GM21526 (cell line): ENCODE data around the gene SRR.
"Not testable (repeated sequence)": the region's sequence is repeated elsewhere in the genome, so short reads cannot be mapped to it uniquely, and the experiment has no call there.

Experiments
- ATAC-seq: cut with Tn5 transposase; IDR thresholded peaks from one replicate; pipeline ENCODE4 v1.9.1; 2021; ENCODE audit warnings: moderate library complexity; ENCODE audit not compliant: unreplicated experiment, low FRiP score

The SRR gene, protein sequence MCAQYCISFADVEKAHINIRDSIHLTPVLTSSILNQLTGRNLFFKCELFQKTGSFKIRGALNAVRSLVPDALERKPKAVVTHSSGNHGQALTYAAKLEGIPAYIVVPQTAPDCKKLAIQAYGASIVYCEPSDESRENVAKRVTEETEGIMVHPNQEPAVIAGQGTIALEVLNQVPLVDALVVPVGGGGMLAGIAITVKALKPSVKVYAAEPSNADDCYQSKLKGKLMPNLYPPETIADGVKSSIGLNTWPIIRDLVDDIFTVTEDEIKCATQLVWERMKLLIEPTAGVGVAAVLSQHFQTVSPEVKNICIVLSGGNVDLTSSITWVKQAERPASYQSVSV

DNA sequence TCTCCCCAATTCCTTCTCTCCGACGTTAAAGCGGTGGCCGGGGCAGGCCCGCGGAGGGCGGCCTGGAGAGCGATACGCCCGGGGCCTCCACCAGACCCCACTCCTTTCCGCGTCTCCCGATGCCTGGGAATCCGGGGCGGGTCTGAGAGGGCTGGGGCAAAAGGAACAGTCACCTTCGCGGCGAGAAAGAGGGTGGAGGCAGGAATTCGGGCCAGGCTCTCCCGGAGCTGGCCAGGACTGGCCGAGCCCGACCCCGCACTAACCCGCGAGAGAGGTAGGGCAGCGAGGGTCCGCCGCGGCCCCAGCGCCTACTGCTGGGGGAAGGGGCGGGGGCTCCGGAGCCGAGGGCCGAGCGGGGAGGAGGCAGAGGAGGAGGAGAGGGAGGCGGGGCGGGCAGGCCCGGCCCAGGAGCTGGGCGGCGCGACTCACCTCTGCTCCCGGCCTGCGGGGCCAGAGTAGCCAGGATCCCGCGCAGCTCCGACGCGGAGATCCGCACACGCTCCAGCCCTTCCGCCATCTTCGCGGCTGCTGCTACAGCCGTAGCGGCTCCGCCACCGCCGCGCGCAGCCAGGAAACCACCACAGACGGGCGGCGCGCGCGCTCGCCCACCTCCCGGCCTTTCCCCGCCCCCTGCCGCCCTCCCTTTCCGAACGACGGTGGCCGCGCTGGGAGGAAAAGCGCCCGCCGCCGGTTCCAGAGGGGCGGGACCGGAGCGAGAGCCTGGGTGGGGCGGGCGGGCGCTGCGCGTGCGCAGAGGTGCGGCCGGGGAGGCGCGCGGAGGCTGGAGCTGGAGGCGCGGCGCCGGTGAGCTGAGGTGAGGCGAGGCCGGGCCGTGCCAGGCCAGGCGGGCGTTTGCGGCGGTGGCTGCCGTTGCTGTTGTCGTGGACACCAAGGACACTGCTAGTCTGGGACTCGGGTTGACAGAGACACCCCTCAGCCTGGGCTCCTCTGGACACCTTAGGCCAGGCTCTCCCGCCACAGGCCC is at the start of gene SRR, which contains the start of gene SMG6:
TSS of gene SRR (plus strand) at position 747 of the 985 bp plus-strand sequence. CDS start 11,611 bp downstream, outside the sequence.
TSS of gene SMG6 (minus strand) at position 582 of the 985 bp plus-strand sequence. CDS start at position 517, 65 bp downstream.
- ATAC-seq = peak; percentile 69

DNA sequence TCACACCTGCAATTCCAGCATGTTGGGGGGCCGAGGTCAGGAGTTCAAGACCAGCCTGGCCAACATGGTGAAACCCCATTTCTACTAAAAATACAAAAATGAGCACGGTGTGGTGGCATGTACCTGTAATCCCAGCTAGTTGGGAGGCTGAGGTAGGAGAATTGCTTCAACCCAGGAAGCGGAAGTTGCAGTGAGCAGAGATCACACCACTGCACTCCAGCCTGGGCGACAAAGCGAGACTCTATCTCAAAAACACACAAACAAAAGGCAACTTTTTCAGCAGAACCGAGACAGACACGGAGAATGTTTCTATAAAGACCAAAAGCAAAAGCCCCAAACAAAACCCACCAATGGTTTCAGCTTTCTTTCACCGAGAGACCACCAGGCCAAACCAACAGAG is 44.9 kb upstream of the SRR start:
- ATAC-seq = not testable (repeated sequence)

DNA sequence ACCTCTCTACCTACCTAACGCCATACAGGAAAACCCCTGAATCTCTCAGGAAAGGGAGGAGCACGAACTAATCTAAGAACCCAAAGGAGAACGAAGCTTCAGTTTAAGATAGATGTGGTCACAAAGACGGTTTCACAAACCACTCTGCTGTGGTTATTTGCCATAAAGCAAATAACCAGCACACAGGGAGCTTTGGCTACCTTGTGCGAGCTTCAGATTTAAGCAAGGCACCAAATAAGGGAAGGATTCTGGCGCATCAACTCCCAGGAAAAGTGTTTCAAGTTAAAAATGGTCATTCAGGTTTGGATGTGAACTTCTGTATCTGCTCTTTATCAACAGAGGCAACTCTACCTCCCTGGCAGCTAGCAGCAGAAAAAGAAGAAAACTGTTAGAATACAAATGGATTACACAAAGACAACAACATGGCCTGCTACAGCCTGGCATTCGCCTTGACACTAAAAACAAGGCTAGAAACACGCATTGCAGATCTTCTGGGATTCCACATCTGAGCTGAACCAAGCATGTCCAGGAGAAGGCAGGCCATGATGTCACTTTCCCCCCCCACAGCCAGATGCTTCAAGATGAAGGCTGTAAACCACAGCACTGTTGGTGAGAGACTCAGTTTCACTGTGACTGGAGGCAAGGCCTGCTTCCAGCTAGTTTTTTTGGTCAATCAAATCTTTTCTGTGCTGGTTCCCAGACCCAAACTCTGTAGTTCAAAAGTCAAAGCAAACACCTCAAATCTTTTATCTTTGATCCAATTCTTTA is 43.8 kb upstream of the SRR start:
- ATAC-seq = no peak

DNA sequence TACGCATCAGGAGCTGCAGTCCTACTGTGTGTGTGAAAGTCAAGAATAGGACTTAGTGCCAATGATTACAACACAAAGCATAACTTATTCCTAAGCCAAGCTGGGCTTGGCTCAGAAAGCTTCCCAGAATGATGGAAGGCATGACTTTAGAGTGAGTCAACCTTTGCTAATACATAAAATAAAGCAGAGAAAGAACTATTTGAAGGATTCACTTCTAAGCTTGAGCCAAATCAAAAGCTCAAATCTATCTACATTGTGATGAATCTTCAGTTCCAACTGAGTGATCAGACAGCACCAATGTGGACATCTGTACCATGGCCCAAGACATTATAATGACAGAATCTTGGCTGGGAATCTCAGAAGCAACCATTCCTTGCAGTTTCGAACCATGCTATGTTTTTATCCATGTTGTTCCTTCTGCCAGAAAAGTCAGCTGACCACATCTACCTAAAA is 41.6 kb upstream of the SRR start:
- ATAC-seq = no peak

DNA sequence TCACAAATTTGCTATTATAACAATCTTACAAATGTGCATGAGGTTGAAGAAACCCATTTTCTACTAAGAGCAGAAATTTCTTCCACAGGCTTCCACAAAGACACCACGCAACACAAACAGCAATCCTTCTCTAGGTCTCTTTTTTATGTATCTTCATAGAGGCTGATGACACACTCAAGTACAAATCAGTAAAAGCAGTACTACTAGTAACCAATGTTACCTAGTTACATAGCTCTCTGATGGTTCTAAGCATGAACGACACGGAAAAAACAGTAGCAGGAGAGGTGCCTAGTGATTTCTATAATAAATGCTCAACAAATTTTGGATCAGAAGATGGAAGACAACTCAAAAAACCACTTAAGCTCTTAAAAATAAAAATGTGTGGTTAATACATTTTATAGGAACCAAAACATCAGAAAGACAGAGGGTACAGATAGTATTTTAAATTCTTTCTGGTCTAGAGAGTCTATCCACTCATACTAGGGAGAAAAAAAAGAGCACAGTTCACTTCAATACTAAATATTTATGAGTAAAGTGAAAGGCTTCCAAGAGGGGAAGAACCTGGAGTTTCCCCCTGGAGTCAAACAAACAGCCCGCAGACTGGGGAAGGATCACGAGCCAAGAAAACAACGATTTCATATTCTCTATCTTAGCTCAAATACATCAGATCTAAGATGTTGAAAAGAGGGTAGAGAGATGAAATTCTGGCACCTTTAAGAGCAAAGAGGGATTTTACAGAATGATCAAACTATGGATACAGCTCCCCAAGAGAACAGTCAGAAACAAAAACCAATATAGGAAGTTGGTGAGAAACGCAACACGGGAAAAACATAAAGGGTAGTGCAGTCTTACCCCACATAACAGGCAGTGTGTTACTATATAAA is 40.3 kb upstream of the SRR start:
- no peak for ATAC-seq

DNA sequence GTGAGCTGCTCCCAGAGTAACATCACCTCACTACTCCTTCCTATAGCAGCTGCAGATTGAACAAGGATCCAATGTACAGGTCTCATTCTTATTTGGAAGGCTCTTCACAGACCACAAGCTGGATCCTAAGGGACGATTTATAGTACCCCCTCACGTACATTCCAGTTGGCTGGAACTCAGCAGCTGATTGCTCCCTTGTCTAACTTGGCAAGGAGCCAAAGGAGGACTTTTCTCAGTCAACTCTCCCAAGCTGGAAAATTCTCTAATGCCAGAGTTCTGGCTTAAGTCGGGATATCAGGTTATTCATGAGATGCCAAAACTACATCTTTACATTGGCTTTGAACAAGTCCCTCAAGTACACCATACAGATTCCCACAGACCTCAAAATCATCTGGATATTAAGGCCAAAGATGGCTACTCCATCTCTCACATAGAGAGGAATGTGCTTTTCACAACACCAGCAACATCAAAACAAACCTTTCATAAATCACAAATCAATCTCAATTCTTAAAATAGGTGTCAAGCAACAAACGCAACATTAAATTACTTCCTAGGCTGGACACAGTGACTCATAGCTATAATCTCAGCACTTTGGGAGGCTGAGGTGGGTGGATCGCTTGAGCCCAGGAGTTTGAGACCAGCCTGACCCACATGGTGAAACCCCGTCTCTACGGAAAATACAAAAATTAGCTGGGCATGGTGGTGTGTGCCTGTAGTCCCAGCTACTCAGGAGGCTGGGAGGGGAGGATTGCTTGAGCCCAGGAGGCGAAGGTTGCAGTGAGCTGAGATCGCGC is 39.5 kb upstream of the SRR start:
- no peak for ATAC-seq

DNA sequence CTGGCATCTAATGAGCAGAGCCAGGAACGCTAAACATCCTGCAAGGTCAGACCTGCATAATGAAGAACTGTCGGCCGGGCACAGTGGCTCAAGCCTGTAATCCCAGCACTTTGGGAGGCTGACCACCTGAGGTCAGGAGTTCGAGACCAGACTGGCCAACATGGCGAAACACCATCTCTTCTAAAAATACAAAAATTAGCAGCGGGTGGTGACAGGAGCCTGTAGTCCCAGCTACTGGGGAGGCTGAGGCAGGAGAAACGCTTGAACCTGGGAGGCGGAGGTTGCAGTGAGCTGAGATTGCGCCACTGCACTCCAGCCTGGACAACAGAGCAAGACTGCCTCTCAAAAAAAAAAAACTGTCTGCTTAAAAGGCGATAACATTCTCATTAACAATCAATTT is 38.6 kb upstream of the SRR start:
- not testable (repeated sequence) for ATAC-seq

DNA sequence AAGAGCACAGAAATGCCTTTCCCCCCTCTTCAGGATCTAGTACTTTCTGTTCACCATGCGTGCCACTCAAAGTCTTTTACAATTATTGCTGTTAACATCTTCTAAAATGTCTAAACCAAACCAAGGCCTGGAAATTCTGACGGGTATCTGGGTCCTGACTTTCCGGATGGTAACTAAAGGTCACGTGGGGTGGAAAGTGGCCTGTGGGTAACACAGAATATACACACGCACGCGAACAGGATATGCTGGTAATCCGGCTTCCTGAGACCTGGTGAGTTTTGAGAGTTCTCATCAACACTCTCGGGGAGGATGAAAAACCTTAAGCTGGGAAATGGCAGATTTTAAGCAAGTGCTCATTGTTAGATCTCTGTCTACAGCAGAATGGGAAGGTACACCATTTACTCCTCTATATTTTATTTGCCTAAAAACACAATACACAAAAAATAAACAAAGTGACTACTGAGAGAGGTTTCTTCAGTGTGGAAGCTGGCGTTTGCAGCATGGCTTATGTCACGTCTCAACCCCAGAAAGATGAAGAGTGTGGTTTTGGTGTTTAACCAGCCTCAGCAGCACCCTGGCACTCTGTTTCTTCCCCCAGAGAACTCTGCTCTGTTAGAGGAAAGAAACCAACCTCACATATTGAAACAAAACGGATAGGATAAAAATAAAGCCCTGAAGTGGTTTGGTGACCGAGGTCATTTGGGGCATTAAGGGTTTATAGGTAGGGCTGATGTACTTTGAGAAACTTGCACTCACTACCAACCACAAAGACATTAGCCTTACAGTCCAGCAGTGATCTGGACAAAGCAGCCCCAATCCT is 37.5 kb upstream of the SRR start:
- no peak for ATAC-seq

DNA sequence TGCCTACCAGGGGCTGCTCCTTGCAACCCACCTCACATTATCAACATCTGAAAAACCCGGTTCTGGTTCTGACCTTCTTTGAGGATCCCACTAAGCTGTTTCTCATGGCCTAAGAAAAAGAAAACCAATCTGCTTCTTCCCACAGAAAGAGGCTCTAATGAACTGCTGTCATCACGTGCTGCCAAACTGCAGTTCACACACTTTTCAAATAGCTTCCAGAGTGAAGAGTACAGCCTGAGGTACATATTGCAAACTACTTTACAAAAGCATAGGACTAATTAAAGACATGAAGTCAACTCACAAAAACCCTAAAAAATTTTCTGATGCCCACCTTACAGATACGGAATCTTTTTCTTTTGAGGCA is 36.9 kb upstream of the SRR start:
- no peak for ATAC-seq

DNA sequence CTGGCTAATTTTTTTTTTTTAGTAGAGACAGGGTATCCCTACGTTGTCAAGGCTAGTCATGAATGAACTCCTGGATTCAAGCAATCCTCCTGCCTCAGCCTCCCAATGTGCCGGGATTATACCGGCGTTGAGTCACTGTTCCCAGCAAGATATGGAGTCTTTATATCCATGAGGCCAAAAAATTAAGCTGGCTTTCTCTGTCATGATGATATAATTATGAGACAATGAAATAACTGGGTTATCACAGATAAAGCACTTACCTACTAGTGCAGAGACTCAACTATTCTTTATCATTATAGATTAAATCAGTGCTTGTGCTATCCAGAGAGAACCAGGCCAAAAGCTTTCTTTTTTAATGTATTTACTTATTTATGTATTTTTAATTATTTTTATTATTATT is 36.4 kb upstream of the SRR start:
- ATAC-seq = no peak

DNA sequence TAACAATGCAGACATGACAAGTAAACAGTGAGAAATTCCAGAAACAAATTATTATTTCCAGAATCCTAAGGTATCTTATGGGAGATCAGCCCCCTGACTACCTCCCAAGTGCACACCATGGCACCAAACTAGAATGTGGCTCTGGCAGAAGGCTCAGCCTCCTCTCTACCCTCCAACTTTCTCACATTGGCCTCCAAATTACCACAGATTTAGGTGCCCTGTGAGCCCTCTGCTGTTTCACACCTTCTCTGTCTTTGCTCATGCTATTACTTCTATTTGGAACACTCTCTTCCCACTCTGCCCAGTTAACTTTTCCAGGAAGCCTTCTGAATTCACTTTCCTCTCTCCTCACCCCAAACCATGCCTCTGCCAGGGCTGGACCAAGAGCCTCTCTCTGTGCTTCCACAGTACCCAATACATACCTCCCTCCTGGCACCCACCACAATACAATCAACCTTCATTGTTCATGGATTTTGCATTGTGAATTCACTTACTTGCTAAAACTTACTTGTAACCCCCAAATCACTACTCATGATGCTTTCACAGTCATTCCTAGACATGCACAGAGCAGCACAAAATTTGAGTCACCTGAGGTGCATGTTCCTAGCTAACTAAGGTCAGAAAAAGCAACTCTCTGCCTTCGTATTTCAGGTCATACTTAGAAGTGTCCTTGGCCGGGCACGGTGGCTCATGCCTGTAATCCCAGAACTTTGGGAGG is 31.6 kb upstream of the SRR start:
- no peak for ATAC-seq

DNA sequence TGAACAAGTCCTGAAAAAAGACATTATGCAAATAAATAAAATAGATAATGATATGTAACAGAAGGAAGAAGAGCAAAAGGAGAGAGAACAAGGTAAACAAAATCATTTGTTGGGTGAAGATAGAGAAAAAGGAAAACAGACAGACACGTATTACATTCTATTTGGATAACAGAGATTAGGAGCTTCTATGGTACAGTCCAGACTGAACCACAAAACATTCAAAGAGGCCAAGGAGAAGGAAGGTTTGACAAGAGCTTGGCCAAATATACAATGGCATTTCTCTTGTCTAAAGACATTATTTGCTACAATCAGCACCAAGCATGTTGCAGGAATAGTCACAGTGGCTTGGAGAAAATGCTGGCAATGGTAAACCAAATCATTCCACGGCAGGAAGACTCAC is 29.3 kb upstream of the SRR start:
- no peak for ATAC-seq

DNA sequence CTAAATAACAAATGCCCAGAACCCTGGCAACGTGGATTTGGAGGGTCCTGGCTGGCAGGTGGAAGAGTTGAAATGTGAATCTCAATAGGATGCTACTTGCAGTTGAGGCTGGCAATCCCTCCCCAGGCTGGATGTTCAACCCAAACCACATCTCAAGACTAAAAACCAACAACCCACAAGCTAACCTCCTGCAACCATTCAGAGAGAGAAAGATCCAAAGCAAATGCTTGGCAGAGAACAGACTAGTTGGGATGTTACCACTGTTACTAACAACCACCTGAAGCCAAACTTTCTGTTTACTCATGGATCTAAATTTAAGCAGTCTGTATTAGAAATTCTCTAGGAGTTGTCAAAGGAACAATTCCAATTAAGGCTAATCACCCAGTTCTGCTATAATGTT is 28.0 kb upstream of the SRR start:
- no peak for ATAC-seq

DNA sequence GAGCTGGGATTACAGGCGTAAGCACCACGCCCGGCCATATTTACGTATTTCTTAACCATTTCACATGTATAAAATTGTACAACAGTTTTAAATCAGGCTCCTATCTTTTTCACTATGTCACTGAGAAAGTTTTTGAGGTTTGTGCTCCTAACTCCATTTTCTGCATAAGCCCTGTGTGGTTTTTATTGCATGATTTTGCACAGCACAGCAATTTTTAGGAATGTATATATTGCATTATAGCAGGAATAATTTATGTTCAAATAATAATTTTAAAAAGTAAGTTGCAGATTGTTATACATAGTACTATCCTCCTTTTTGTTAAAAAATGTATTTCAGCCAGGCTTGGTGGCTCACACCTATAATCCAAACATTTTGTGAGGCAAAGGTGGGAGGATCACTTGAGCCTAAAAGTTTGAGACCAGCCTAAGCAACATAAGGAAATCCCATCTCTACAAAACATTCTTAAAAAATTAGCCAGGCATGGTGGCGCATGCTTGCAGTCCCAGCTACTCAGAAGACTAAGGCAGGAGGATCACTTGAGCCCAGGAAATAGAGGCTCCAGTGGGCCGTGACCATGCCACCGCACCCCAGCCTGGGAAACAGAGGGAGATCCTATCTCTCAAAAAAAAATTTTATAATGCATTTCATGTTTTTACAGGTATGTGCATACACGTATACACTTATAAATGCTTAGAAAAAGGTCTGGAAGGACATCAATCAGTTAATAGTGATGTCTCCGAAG is 26.1 kb upstream of the SRR start:
- ATAC-seq = no peak

DNA sequence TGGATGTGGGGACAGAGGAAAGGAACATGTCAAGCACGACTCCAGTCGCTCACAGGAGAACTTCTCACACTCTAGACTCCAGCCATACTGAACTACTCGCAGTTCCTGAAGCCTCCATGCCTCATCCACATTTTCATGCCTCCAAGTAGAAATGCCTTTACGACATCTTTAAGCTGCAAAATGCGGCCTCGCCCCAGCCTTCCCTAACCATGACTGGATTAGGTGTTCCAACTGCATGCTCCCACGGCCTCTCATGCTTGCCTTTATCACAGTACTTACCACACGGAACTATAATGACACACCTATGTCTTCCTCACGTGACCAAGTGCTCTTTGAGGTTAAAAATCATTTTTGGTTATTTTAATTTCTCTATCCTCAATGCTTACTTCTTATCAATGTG is 24.0 kb upstream of the SRR start:
- no peak for ATAC-seq

DNA sequence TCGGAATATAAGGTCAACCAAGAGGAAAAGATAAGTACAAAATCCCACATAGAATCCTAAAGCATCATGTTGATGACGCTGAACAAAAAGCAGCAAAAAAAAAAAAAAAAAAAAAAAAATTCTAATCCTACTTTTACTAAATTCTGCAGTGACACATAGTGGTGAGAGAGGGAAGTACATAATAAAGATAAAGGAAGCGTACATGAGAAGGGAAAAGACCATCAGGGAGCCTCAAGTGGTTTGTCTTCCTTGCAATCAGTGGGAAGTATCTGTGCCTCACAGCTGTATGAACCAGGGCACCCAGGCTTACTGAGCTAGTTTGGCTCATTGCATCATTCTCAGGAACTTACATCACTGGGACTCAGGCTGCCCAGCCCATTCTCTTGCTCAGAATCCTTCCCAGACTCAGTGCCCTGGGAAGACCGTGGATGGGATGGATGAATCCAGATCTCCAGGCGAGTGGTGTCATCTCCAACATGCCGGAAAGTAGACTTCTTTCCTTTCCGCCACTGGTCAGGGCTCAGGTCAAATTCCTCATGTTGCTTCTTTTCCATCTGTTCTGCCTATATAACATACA is 21.4 kb upstream of the SRR start:
- ATAC-seq = no peak
